Mononuclear cell (primary cell): Measurements from ENCODE around the gene ACBD6. TPM values are rescaled to one million over a fixed set of nuclear protein-coding genes. Genes with fewer than 3 reads are reported as not detected.
"Not testable (repeated sequence)": the region's sequence is repeated elsewhere in the genome, so short reads cannot be mapped to it uniquely, and the experiment has no call there.

Source experiments
- H3K27me3 ChIP-seq: 2 replicates; pipeline ENCODE4 v1.6.0; 2011; ENCODE audit warnings: low read length, control low read depth; ENCODE audit not compliant: insufficient read depth
- H3K4me1 ChIP-seq: 2 replicates; pipeline ENCODE4 v1.5.1; 2011; ENCODE audit warnings: mild to moderate bottlenecking, low read length, control low read depth; ENCODE audit not compliant: insufficient read depth
- H3K4me3 ChIP-seq: 2 replicates; pipeline ENCODE4 v1.5.1; 2011; ENCODE audit warnings: mild to moderate bottlenecking, low read length, moderate library complexity
- H3K9me3 ChIP-seq: 2 replicates; pipeline ENCODE4 v1.5.1; 2011; ENCODE audit warnings: low read depth, mild to moderate bottlenecking, control low read depth, low read length
- total RNA-seq: library from RNA; depleted of rRNA; stranded (reverse); fragments of >200 nt; gene quantifications from one replicate; pipeline ENCODE4 v1.2.3, GENCODE V29; 2012

The ACBD6 gene
- total RNA-seq, 1 donor: 30.0 TPM

GRCh38 chr1:180425952-180426351, 76.4 kb downstream of the ACBD6 start:
- no peaks in the 10 kb centered on the region for H3K27me3 ChIP-seq
- no peaks in the 10 kb centered on the region for H3K9me3 ChIP-seq
- no peaks in the 10 kb centered on the region for H3K4me1 ChIP-seq
- H3K4me3 ChIP-seq: no peak overlapping the region

- no peaks in the 10 kb centered on the region for H3K9me3 ChIP-seq
Measured at GRCh38 chr1:180424848-180425457, 77.4 kb downstream of the ACBD6 start.

GRCh38 chr1:180421614-180422013, 80.8 kb downstream of the ACBD6 start:
- no peaks in the 10 kb centered on the region for H3K4me1 ChIP-seq
- H3K27me3 ChIP-seq: no peaks in the 10 kb centered on the region
- no peaks in the 10 kb centered on the region for H3K9me3 ChIP-seq
- H3K4me3 ChIP-seq: no peak overlapping the region

More at GRCh38 chr1:180424848-180425457, 77.4 kb downstream of the ACBD6 start:
- Histone ChIP-seq H3K4me1 (no peaks in the 10 kb centered on the region), H3K4me3 (no peak overlapping the region), H3K27me3 (no peaks in the 10 kb centered on the region)

- H3K27me3 ChIP-seq, H3K4me3 ChIP-seq, H3K9me3 ChIP-seq, H3K4me1 ChIP-seq: not testable (repeated sequence)
Measured at GRCh38 chr1:180421145-180421544, 81.2 kb downstream of the ACBD6 start.

- Histone ChIP-seq H3K9me3 (no peaks in the 10 kb centered on the region), H3K27me3 (no peaks in the 10 kb centered on the region), H3K4me1 (peaks cover 6% of the 10 kb centered on the region), H3K4me3 (no peak overlapping the region)
Measured at GRCh38 chr1:180415985-180416633, 86.3 kb downstream of the ACBD6 start.

- H3K27me3 ChIP-seq: no peaks in the 10 kb centered on the region
- no peak overlapping the region for H3K4me3 ChIP-seq
- peaks cover 6% of the 10 kb centered on the region for H3K4me1 ChIP-seq
- no peaks in the 10 kb centered on the region for H3K9me3 ChIP-seq
Measured at GRCh38 chr1:180415236-180415848, 87.0 kb downstream of the ACBD6 start.

- no peak overlapping the region for H3K4me3 ChIP-seq
- H3K9me3 ChIP-seq: no peaks in the 10 kb centered on the region
- H3K4me1 ChIP-seq: peaks cover 6% of the 10 kb centered on the region
- H3K27me3 ChIP-seq: no peaks in the 10 kb centered on the region
Measured at GRCh38 chr1:180412583-180412982, 89.8 kb downstream of the ACBD6 start.

GRCh38 chr1:180408128-180408527, 94.2 kb downstream of the ACBD6 start:
- not testable (repeated sequence) for H3K4me1 ChIP-seq, H3K27me3 ChIP-seq, H3K9me3 ChIP-seq, H3K4me3 ChIP-seq

- Histone ChIP-seq H3K4me3 (no peak overlapping the region), H3K27me3 (no peaks in the 10 kb centered on the region), H3K4me1 (peaks cover 19% of the 10 kb centered on the region), H3K9me3 (no peaks in the 10 kb centered on the region)
Measured at GRCh38 chr1:180407051-180407450, 95.3 kb downstream of the ACBD6 start.

GRCh38 chr1:180402551-180402950, 99.8 kb downstream of the ACBD6 start:
- H3K9me3 ChIP-seq: no peaks in the 10 kb centered on the region
- peaks cover 35% of the 10 kb centered on the region for H3K4me1 ChIP-seq
- no peaks in the 10 kb centered on the region for H3K27me3 ChIP-seq
- H3K4me3 ChIP-seq: no peak overlapping the region

- Histone ChIP-seq H3K4me3 (no peak overlapping the region), H3K4me1 (peaks cover 37% of the 10 kb centered on the region), H3K9me3 (no peaks in the 10 kb centered on the region), H3K27me3 (no peaks in the 10 kb centered on the region)
Measured at GRCh38 chr1:180402001-180402400, 100.4 kb downstream of the ACBD6 start.

GRCh38 chr1:180397175-180397574, 105.2 kb downstream of the ACBD6 start:
- Histone ChIP-seq H3K4me3 (no peak overlapping the region), H3K4me1 (peaks cover 39% of the 10 kb centered on the region), H3K27me3 (no peaks in the 10 kb centered on the region), H3K9me3 (no peaks in the 10 kb centered on the region)

- Histone ChIP-seq H3K9me3 (peaks cover 6% of the 10 kb centered on the region), H3K4me1 (peaks cover 26% of the 10 kb centered on the region), H3K27me3 (no peaks in the 10 kb centered on the region), H3K4me3 (no peak overlapping the region)
Measured at GRCh38 chr1:180392427-180393145, 109.8 kb downstream of the ACBD6 start.

GRCh38 chr1:180392020-180392419, 110.4 kb downstream of the ACBD6 start:
- Histone ChIP-seq H3K27me3 (no peaks in the 10 kb centered on the region), H3K4me1 (peaks cover 23% of the 10 kb centered on the region), H3K4me3 (no peak overlapping the region), H3K9me3 (peaks cover 6% of the 10 kb centered on the region)

- Histone ChIP-seq H3K27me3 (no peaks in the 10 kb centered on the region), H3K9me3 (peaks cover 19% of the 10 kb centered on the region), H3K4me1 (peaks cover 6% of the 10 kb centered on the region), H3K4me3 (no peak overlapping the region)
Measured at GRCh38 chr1:180387413-180387812, 115.0 kb downstream of the ACBD6 start.
